Mucosa of descending colon (tissue), 3 donors: ENCODE measurements around the gene RMDN3. TPM values are rescaled to one million over a fixed set of nuclear protein-coding genes. Genes with fewer than 3 reads are reported as not detected.

Experiments
- ATAC-seq: fragments of 200-7000 bp; cut with Tn5 transposase; one replicate; pipeline ENCODE4 v1.9.1; 2020; ENCODE audit warnings: mild to moderate bottlenecking, moderate library complexity
- DNase-seq, 3 donors: peaks; one replicate each; pipeline ENCODE4 v3.0.0-alpha.2; 2020
- H3K36me3 ChIP-seq: fragments of 200-600 bp; one replicate; pipeline ENCODE4 v1.8.0; 2021; ENCODE audit warnings: low read depth, mild to moderate bottlenecking
- H3K4me1 ChIP-seq: fragments of 200-600 bp; one replicate; pipeline ENCODE4 v1.8.0; 2021; ENCODE audit warnings: low read depth, mild to moderate bottlenecking
- H3K4me3 ChIP-seq: fragments of 200-600 bp; one replicate; pipeline ENCODE4 v1.8.0; 2021; ENCODE audit warnings: mild to moderate bottlenecking
- H3K9me3 ChIP-seq: fragments of 200-600 bp; one replicate; pipeline ENCODE4 v1.8.0; 2021; ENCODE audit warnings: mild to moderate bottlenecking
- CTCF ChIP-seq: fragments of 200-600 bp; IDR thresholded peaks from one replicate; pipeline ENCODE4 v1.8.0; 2022; ENCODE audit warnings: antibody characterized with exemption, mild to moderate bottlenecking
- intact Hi-C, 2 donors: fragments of 100-400 bp; cut with DNase I in 1 of 2; cut with micrococcal nuclease in 1 of 2; formaldehyde crosslinking; loops; one replicate each; pipeline versions ENCODE4 v1.11.0 to v1.11.1; 2022; cut with DNase I, micrococcal nuclease
- total RNA-seq, 3 donors: library from RNA; stranded (reverse); fragmentation: NEBNext Ultra II Directional in 2 of 3; extraction: Animal tissue kit (Norgen Biotek cat#: 25700) in 2 of 3; gene quantifications; one replicate each; pipeline versions ENCODE4 v1.2.1 to v1.2.4, GENCODE V29; 2021 to 2023
- donor health status: DM: no; HTN: no; CAD: no; lungs with moderate emphysema.
- donor health status: DM: no; HTN: no; CAD: no.
- donor health status: DM: no; HTN: yes; CAD: no.

The RMDN3 gene
- total RNA-seq, 3 donors from 2014 or later, result 30.1 to 38.4 (median 37.8) TPM

- Histone ChIP-seq H3K4me3 (no peak overlapping the region), H3K36me3 (no peaks in the 10 kb centered on the region), H3K4me1 (no peaks in the 10 kb centered on the region), H3K9me3 (no peaks in the 10 kb centered on the region)
- intact Hi-C loops, result no loop called here
- DNase-seq, result no peak
- no peak for TF ChIP-seq CTCF
- no peak for ATAC-seq
Measured at GRCh38 chr15:40739854-40740253, 15.2 kb downstream of the RMDN3 start.

GRCh38 chr15:40739047-40739446 lies 16.0 kb downstream of the RMDN3 start:
- ATAC-seq (no peak), DNase-seq (no peak)
- Histone ChIP-seq H3K4me1 (no peaks in the 10 kb centered on the region), H3K9me3 (no peaks in the 10 kb centered on the region), H3K36me3 (no peaks in the 10 kb centered on the region), H3K4me3 (no peak overlapping the region)
- intact Hi-C loops, result no loop called here
- no peak for TF ChIP-seq CTCF

DNA sequence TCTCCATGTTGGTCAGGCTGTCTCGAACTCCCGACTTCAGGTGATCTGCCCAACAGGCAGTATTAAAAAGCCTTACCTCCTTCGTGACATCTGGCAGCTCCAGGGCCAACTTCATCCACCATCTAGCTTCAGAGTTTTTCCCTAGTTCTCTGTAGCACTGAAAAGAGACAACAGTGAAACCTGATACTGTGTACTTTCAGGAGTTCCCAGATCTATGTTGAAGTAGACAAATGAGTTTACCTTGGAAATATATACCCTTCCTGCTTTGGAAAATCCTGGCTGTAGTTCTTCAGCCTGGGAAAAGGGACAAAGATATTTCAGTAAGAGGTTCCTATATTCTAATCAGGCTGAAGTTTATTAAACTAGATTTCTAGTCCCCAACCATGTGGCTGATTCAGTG lies 18.0 kb downstream of the RMDN3 start:
- Histone ChIP-seq H3K9me3 (no peaks in the 10 kb centered on the region), H3K36me3 (no peaks in the 10 kb centered on the region), H3K4me3 (no peak overlapping the region), H3K4me1 (no peaks in the 10 kb centered on the region)
- no peak for ATAC-seq
- no peak for TF ChIP-seq CTCF
- intact Hi-C loops, result no loop called here
- DNase-seq, result no peak

DNA sequence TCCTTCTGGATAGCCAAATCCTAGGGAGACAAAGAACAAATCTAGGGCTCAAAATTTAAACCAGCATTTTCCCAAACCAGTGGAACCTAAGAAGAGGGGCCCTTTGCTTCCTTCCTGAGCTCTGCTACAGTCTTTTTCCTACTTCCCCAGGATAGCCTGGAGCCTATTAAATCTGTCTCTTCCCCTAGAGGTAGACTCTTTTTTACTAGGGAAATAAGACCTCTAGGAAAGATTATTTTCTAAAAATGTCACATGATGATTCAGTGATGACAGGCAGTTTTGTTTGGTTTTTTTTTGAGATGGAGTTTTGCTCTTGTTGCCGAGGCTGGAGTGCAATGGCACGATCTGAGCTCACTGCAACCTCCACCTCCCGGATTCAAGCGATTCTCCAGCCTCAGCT lies 18.5 kb downstream of the RMDN3 start:
- ATAC-seq (no peak), DNase-seq (no peak)
- Histone ChIP-seq H3K9me3 (no peaks in the 10 kb centered on the region), H3K4me1 (no peaks in the 10 kb centered on the region), H3K4me3 (no peak overlapping the region), H3K36me3 (no peaks in the 10 kb centered on the region)
- TF ChIP-seq CTCF, result no peak
- intact Hi-C loops, result no loop called here

- no peak overlapping the region for H3K4me3 ChIP-seq
- ATAC-seq, result no peak
- H3K9me3 ChIP-seq, result no peaks in the 10 kb centered on the region
- H3K36me3 ChIP-seq, result no peaks in the 10 kb centered on the region
- TF ChIP-seq CTCF, result no peak
- DNase-seq, result no peak
- no peaks in the 10 kb centered on the region for H3K4me1 ChIP-seq
- intact Hi-C loops, result no loop called here
Measured at GRCh38 chr15:40731034-40731433, 24.0 kb downstream of the RMDN3 start.

GRCh38 chr15:40723919-40724318 lies 31.1 kb downstream of the RMDN3 start:
- Histone ChIP-seq H3K36me3 (no peaks in the 10 kb centered on the region), H3K4me3 (no peak overlapping the region), H3K4me1 (no peaks in the 10 kb centered on the region), H3K9me3 (no peaks in the 10 kb centered on the region)
- intact Hi-C loops, result no loop called here
- no peak for TF ChIP-seq CTCF
- ATAC-seq, result no peak
- DNase-seq, result no peak
